Activated CD4-positive, alpha-beta T cell treated with anti-CD3 and anti-CD28 coated beads for 36 hours (primary cell): ENCODE data around the gene BCR. TPM values are rescaled to one million over a fixed set of nuclear protein-coding genes. Genes with fewer than 3 reads are reported as not detected.

Experiments used
- ATAC-seq: fragments of 200-7000 bp; cut with Tn5 transposase; one replicate; pipeline ENCODE4 v1.10.0; 2021; ENCODE audit warnings: mild to moderate bottlenecking, moderate library complexity
- CTCF ChIA-PET: fragments of 350-600 bp; sonication (Branson Sonifier 250); formaldehyde crosslinking; loops from one replicate; lab custom pipeline; 2021; ENCODE audit warnings: antibody characterized with exemption; lab: Charles Lee
- POLR2A ChIA-PET: fragments of 350-600 bp; sonication (Branson Sonifier 250); formaldehyde crosslinking; loops from one replicate; lab custom pipeline; 2021; ENCODE audit warnings: antibody characterized with exemption, inconsistent platforms; lab: Charles Lee
- DNase-seq: peaks from one replicate; pipeline ENCODE4 v3.0.0-alpha.2; 2020
- H3K27ac Mint-ChIP-seq: one replicate; pipeline ENCODE4 v1.8.0; 2021; ENCODE audit warnings: mixed read lengths
- H3K27me3 Mint-ChIP-seq: one replicate; pipeline ENCODE4 v1.8.0; 2021; ENCODE audit warnings: mixed read lengths
- H3K36me3 Mint-ChIP-seq: one replicate; pipeline ENCODE4 v1.8.0; 2021; ENCODE audit warnings: low read depth, mixed read lengths
- H3K4me1 Mint-ChIP-seq: one replicate; pipeline ENCODE4 v1.8.0; 2021; ENCODE audit warnings: mixed read lengths
- H3K4me3 Mint-ChIP-seq: one replicate; pipeline ENCODE4 v1.8.0; 2021; ENCODE audit warnings: mild to moderate bottlenecking, moderate library complexity, mixed read lengths
- H3K9me3 Mint-ChIP-seq: one replicate; pipeline ENCODE4 v1.8.0; 2021; ENCODE audit warnings: low read depth, mixed read lengths
- intact Hi-C, 2 experiments: fragments of 100-400 bp; cut with DNase I in 1 of 2; cut with micrococcal nuclease in 1 of 2; formaldehyde crosslinking; loops; one replicate each; pipeline versions ENCODE4 v1.14.2 to v1.15.1; 2022 to 2024; cut with DNase I, micrococcal nuclease
- total RNA-seq, 2 experiments: library from RNA; stranded (reverse); gene quantifications; one replicate each; pipeline ENCODE4 v1.2.3, GENCODE V29; 2021

Gene BCR
- total RNA-seq, 2 experiments from 2014 or later, result 45.5 to 58.0 TPM

GRCh38 chr22:23142546-23143105 is 37.7 kb upstream of the BCR start:
- Mint-ChIP-seq H3K36me3 (no peaks in the 10 kb centered on the region), H3K27ac (peak overlapping the region; percentile 77), H3K27me3 (no peaks in the 10 kb centered on the region), H3K4me3 (peak overlapping the region; percentile 63), H3K9me3 (no peaks in the 10 kb centered on the region), H3K4me1 (peaks cover 57% of the 10 kb centered on the region)
- POLR2A ChIA-PET, result interaction anchor here (0.7 kb wide), 1 partner anchor 100 kb away, joined by 3 read pairs; no protein-coding TSS in a partner anchor
- DNase-seq (no peak), ATAC-seq (no peak)
- CTCF ChIA-PET, result interaction anchor here (0.6 to 0.7 kb wide), 2 partner anchors 136 to 140 kb away, joined by 3 read pairs; no protein-coding TSS in a partner anchor
- intact Hi-C loops, result loop anchor here (1.0 to 5.0 kb wide), 7 partner anchors 24 to 565 kb away; partner anchors contain the start of genes BCR (in 1 of the 2) and GNAZ (in 1 of the 2)

GRCh38 chr22:23143119-23143518 is 37.2 kb upstream of the BCR start:
- no peak overlapping the region for H3K27ac Mint-ChIP-seq
- DNase-seq, result no peak
- H3K4me1 Mint-ChIP-seq, result peaks cover 52% of the 10 kb centered on the region
- no peaks in the 10 kb centered on the region for H3K9me3 Mint-ChIP-seq
- no peak overlapping the region for H3K4me3 Mint-ChIP-seq
- ATAC-seq, result no peak
- POLR2A ChIA-PET, result no interaction called here
- intact Hi-C loops, result loop anchor here (2.0 to 5.0 kb wide), 3 partner anchors 24 to 564 kb away; no protein-coding TSS in a partner anchor
- no peaks in the 10 kb centered on the region for H3K36me3 Mint-ChIP-seq
- no peaks in the 10 kb centered on the region for H3K27me3 Mint-ChIP-seq
- CTCF ChIA-PET, result interaction anchor here (1.2 kb wide), 1 partner anchor 30 kb away, joined by 3 read pairs; no protein-coding TSS in a partner anchor

- DNase-seq (no peak), ATAC-seq (no peak)
- intact Hi-C loops, result loop anchor here (5.0 kb wide), 2 partner anchors 73 to 563 kb away; no protein-coding TSS in a partner anchor
- POLR2A ChIA-PET, result interaction anchor here (1.2 kb wide), 1 partner anchor 98 kb away, joined by 3 read pairs; no protein-coding TSS in a partner anchor
- Mint-ChIP-seq H3K27ac (no peak overlapping the region), H3K9me3 (no peaks in the 10 kb centered on the region), H3K36me3 (no peaks in the 10 kb centered on the region), H3K4me3 (no peak overlapping the region), H3K4me1 (peaks cover 42% of the 10 kb centered on the region), H3K27me3 (no peaks in the 10 kb centered on the region)
- CTCF ChIA-PET, result interaction anchor here (0.6 to 2.6 kb wide), 12 partner anchors 13 to 938 kb away, joined by 3 to 11 read pairs (median 4); no protein-coding TSS in a partner anchor
Observed at GRCh38 chr22:23144432-23144831, 35.9 kb upstream of the BCR start.

GRCh38 chr22:23144932-23145877 is 35.1 kb upstream of the BCR start, which contains the start of gene RAB36:
Gene RAB36, plus strand, starts transcription at chr22:23145477. Its CDS starts 1,140 bp downstream, at chr22:23146617.
- Mint-ChIP-seq H3K4me3 (peak within 1 kb of the TSS; percentile 49), H3K36me3 (no peaks in the 10 kb centered on the region), H3K9me3 (no peaks in the 10 kb centered on the region), H3K27me3 (no peaks in the 10 kb centered on the region), H3K27ac (no peak within 1 kb of the TSS), H3K4me1 (peaks cover 41% of the 10 kb centered on the region)
- POLR2A ChIA-PET, result interaction anchor here (0.6 to 1.2 kb wide), 2 partner anchors 71 to 98 kb away, joined by 3 read pairs; no protein-coding TSS in a partner anchor
- ATAC-seq (peak; percentile 60), DNase-seq (peak; percentile 93)
- intact Hi-C loops, result loop anchor here (1.0 to 5.0 kb wide), 4 partner anchors 72 to 747 kb away; partner anchors contain the start of gene MIF (in 1 of the 2)
- CTCF ChIA-PET, result interaction anchor here (0.6 to 2.6 kb wide), 14 partner anchors 9 to 937 kb away, joined by 3 to 11 read pairs (median 4); no protein-coding TSS in a partner anchor

DNA sequence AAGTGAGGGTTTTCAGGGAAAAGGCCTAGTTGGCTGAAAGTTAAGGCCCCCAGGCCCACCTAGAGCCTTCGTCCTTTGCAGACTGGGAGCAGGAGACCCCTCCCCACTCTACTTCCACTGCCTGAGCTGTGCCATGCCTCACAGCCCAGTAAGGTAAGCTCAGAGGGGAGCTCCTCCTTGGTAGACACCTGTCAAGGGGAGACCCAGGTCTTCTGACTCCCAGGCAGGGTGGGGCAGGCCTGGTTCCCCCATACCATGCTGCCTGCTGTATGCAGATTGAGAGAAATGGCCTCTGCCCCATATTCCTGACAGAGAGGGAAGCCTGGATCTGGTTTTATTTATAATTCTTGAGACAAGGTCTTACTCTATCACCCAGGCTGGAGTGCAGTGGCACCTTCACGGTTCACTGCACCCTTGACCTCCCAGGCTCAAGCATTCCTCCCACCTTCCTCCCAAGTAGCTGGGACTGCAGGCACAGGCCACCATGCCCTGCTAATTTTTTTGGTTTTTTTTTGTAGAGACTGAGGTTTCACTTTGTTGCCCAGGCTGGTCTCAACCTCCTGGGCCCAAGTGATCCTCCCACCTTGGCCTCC is 34.3 kb upstream of the BCR start:
- Mint-ChIP-seq H3K27ac (no peak overlapping the region), H3K36me3 (no peaks in the 10 kb centered on the region), H3K27me3 (no peaks in the 10 kb centered on the region), H3K4me1 (peaks cover 34% of the 10 kb centered on the region), H3K4me3 (peak overlapping the region; percentile 49), H3K9me3 (no peaks in the 10 kb centered on the region)
- ChIA-PET CTCF (interaction anchor here (0.7 to 2.6 kb wide), 2 partner anchors 135 to 240 kb away, joined by 5 to 11 read pairs; no protein-coding TSS in a partner anchor), POLR2A (interaction anchor here (0.6 to 1.2 kb wide), 2 partner anchors 70 to 97 kb away, joined by 3 read pairs; no protein-coding TSS in a partner anchor)
- ATAC-seq (no peak), DNase-seq (no peak)
- intact Hi-C loops, result loop anchor here in 1 of 2 experiments (1.0 to 5.0 kb wide), 2 partner anchors 97 to 746 kb away; partner anchors contain the start of gene MIF

GRCh38 chr22:23146478-23147205 is 33.7 kb upstream of the BCR start:
- ChIA-PET POLR2A (interaction anchor here (0.8 kb wide), 1 partner anchor 122 kb away, joined by 3 read pairs; no protein-coding TSS in a partner anchor), CTCF (interaction anchor here (0.6 to 2.6 kb wide), 4 partner anchors 8 to 239 kb away, joined by 3 to 11 read pairs (median 4); no protein-coding TSS in a partner anchor)
- Mint-ChIP-seq H3K4me1 (peaks cover 28% of the 10 kb centered on the region), H3K27me3 (no peaks in the 10 kb centered on the region), H3K9me3 (no peaks in the 10 kb centered on the region), H3K4me3 (no peak overlapping the region), H3K36me3 (no peaks in the 10 kb centered on the region), H3K27ac (no peak overlapping the region)
- ATAC-seq, result no peak
- intact Hi-C loops, result loop anchor here in 1 of 2 experiments (5.0 kb wide), 1 partner anchor 746 kb away; the partner anchor contains the start of gene MIF
- DNase-seq, result no peak

- peaks cover 19% of the 10 kb centered on the region for H3K4me1 Mint-ChIP-seq
- ATAC-seq, result no peak
- H3K27ac Mint-ChIP-seq, result no peak overlapping the region
- no peaks in the 10 kb centered on the region for H3K36me3 Mint-ChIP-seq
- H3K4me3 Mint-ChIP-seq, result no peak overlapping the region
- intact Hi-C loops, result loop anchor here in 1 of 2 experiments (5.0 kb wide), 1 partner anchor 744 kb away; the partner anchor contains the start of gene MIF
- no peak for DNase-seq
- ChIA-PET CTCF (interaction anchor here (0.9 to 1.0 kb wide), 2 partner anchors 28 to 31 kb away, joined by 3 to 4 read pairs; no protein-coding TSS in a partner anchor), POLR2A (no interaction called here)
- no peaks in the 10 kb centered on the region for H3K9me3 Mint-ChIP-seq
- H3K27me3 Mint-ChIP-seq, result no peaks in the 10 kb centered on the region
Observed at GRCh38 chr22:23147617-23148387, 32.5 kb upstream of the BCR start.

DNA sequence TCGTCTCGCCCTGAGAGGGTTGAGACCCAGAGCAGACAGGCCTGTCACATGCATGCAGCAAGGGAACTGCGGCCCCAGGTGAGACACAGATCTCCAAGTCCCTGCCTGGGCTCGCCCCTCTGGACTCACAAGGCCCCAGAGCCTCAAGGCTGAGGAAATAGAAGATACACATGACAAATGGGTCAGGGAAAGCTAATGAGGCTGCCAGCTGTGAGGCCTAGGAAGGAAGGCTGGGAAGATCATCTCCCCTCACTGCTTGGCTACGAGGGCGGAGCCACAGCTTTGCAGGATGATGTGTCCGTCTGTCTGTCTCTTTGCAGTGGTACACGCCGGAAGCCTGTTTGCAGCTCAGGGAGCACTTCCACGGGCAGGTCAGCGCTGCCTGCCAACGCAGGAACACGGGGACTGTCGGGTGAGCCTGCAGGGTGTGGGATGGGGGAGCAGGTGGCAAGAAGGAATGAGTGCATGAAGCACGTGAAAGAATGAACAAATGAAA is 30.5 kb upstream of the BCR start:
- H3K4me1 Mint-ChIP-seq, result peaks cover 15% of the 10 kb centered on the region
- POLR2A ChIA-PET, result no interaction called here
- no peak overlapping the region for H3K27ac Mint-ChIP-seq
- CTCF ChIA-PET, result interaction anchor here (0.6 to 1.7 kb wide), 2 partner anchors 18 to 140 kb away, joined by 3 to 5 read pairs; no protein-coding TSS in a partner anchor
- no peaks in the 10 kb centered on the region for H3K27me3 Mint-ChIP-seq
- intact Hi-C loops, result loop anchor here in 1 of 2 experiments (5.0 kb wide), 1 partner anchor 743 kb away; the partner anchor contains the start of gene MIF
- no peak overlapping the region for H3K4me3 Mint-ChIP-seq
- H3K9me3 Mint-ChIP-seq, result no peaks in the 10 kb centered on the region
- ATAC-seq, result no peak
- H3K36me3 Mint-ChIP-seq, result no peaks in the 10 kb centered on the region
- no peak for DNase-seq

DNA sequence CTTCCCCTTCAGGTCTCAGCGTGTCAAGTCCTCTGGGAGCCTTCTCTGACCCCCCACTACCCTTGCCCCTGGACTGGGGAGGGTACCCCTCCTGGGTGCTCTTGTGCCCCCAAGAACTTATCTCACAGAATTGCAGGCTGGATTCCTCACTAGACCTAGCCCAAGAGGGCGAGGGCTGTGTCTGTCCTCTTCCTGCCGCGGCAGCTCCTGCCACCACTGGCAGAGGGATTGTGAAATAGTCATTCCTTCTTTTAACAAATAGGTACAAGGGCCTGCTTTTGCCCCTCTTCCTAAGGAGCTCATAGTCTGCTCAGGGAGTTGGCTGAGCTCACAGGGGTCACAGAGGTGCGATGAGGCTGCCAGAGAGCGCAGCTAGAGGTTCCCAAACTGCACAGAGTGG is 29.5 kb upstream of the BCR start:
- H3K27ac Mint-ChIP-seq, result no peak overlapping the region
- POLR2A ChIA-PET, result no interaction called here

More for the DNA sequence above, 29.5 kb upstream of the BCR start:
- H3K27me3 Mint-ChIP-seq, result no peaks in the 10 kb centered on the region
- no peak overlapping the region for H3K4me3 Mint-ChIP-seq
- no peak for ATAC-seq
- DNase-seq, result no peak
- CTCF ChIA-PET, result interaction anchor here (1.3 kb wide), 1 partner anchor 131 kb away, joined by 4 read pairs; no protein-coding TSS in a partner anchor
- no peaks in the 10 kb centered on the region for H3K36me3 Mint-ChIP-seq
- intact Hi-C loops, result no loop called here
- H3K4me1 Mint-ChIP-seq, result peaks cover 7% of the 10 kb centered on the region
- no peaks in the 10 kb centered on the region for H3K9me3 Mint-ChIP-seq
